Fibroblast of skin of right biceps (primary cell): ENCODE data around the gene ACTR2.
"Not testable (repeated sequence)": the region's sequence is repeated elsewhere in the genome, so short reads cannot be mapped to it uniquely, and the experiment has no call there.

Experiments used
- DNase-seq: peaks from one replicate; pipeline ENCODE4 v3.0.0-alpha.2; 2013

Gene ACTR2

DNA sequence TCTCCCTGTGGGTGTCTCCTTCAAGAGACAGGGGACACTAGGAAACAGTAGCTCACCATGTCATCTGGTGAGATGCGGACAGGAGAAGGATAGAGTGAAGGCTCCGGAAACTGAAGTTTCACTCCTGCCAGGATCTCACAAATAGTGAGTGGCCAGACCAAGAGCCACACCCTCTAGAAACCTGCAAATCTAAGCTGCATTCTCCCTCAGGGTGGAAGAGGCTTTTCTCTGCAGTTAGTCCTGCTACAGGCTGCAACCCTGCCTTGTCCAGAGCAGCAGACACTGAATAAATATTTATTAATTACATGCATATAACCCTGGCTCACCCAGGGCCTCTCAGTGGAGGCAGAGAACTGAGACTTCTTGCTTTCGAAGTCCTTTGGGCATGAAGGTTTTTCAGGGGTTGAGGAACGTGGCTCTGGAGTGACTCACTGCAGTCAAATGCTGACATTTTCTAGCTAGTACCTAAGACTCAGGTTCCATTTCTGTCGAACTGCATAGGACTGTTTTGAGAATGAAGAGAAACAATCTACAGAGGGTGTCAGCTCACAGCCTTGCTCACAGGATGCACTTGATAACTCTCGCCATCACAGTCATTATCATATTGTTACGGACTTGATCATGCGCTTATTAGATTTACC is 87.3 kb downstream of the ACTR2 start:
- no peak for DNase-seq

DNA sequence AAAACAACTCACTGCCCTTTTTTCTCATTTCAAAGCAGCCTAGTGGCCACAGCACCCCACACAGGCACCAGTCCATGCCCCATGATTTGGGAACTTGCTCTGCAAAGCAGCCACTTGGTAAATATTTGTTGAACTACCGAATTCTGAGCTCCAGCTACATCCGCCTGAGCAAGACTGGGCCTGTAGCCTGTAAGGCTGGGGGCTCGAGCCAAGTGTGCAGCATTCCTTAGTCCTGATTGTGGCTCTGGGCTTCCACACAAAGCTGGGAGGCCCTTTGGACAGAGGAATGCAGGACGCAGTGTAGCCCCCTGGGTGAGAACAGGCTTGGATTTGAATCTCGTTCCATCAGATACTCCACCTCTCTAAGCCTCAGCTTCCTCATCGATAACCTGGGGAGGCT is 88.4 kb downstream of the ACTR2 start:
- peak; percentile 79 for DNase-seq

DNA sequence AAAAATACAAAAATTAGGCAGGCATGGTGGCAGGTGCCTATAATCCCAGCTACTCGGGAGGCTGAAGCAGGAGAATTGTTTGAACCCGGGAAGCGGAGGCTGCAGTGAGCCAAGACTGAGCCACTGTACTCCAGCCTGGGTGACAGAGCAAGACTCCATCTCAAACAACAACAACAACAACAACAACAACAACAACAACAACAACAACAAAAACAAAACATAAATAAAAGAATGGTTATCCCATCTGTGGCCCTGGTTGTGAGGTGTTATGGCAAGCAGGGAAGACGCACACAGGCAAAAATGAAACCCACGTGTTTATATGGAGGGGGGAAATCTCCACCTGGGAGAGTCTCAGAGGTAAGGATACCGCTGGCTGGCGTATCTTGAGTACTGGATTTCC is 89.7 kb downstream of the ACTR2 start:
- not testable (repeated sequence) for DNase-seq

DNA sequence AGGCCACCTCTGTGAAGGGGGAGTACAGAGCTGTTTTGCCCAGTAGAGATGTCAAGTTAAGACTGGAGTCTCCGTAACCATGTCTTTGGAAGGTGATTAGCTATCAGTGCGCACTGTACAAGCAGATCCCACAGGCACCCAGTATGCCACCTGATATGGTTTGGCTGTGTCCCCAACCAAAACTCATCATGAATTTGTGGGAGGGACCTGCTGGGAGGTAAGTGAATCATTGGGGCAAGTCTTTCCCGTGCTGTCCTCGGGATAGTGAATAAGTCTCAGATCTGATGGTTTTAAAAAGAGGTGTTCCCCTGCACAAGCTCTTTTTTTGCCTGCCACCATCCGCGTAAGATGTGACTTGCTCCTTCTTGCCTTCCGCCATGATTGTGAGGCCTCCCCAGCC is 90.2 kb downstream of the ACTR2 start:
- DNase-seq, result peak; percentile 19

DNA sequence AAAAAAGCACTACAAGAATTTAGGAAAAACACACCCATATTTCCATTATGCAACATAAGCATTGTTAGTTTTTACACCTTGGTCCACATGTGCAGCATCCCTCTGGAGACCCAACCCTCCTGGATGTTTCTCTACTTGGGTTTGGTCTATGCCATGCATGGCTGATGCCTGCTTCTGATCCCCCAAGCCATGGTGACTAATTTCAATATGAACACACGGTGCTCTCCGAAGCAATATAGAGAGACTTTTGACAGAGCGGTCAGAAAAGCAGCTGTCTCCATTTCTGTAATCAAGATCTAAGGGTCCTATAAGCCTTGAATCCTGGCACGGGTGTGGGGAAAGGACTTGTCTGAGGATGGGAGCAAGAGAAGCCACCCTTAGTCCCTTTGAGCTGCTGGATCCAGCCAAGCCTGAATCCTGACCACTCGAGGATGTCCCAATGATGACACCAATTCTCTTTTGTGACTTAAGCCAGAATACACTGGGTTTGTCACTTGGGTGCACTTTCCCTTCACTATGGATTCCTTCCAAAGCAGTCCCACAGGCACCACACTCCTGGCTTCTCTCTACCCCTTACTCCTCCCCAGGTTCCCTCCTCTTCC is 91.5 kb downstream of the ACTR2 start:
- DNase-seq, result no peak

DNA sequence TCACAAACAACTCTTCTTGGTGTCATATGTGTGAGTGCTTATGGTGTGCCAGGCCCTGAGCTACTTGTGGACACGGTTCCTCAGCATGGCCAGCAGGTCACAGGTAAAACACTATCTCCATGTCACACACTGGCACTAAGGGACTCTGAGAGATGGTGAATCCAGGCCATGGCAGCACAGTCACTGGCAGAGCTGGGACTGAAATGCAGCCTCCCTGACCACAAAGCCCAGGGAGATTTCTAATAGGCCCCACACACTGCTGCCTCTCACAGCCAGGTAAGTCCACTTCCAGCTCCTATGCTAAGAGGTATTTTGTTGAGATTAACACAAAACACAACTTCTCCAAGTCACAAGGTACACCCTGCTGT is 92.0 kb downstream of the ACTR2 start:
- DNase-seq, result no peak

DNA sequence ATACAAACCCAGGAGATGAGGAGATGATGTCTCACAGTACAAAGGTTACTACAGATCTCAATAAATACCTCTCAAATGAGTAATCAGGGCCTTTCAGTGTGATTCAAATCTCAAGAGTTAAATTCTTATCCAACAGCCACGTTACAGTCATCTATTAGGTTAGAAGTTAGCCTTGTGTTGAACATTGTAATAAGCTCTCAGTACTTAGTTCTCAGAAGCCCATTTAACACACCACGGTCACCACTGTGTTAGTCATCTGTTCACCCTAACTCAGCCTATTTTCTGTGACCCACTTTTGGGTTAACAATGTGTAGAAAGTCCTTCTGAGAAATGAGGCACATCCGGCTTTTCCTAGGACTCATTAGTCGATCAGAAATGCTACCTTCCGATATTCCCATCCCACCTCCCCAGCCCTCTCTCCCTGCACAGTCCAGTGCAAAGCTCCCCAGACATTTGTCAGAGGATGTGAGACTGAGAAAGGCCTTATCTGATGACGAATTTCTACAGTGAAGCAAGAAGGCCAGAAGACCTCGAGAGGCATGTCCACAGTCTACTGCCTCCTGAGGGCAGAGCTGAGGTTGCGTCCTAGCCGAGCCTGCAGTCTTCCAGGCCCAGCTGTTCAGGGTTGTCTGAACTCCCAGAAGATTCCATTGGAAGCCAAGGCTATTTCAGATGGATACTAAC is 92.6 kb downstream of the ACTR2 start:
- peak; percentile 96 for DNase-seq
